Activated T-helper 1 cell treated with anti-CD3 and anti-CD28 coated beads, Interleukin-2, amount 50 U/mL, for 16 hours (primary cell): ENCODE measurements around the gene FBXO21.

Source experiments
- DNase-seq, 2 donors: peaks; one replicate each; pipeline ENCODE4 v3.0.0-alpha.2; 2020; ENCODE audit warnings: low read depth in 1 of 2, low spot score in 1 of 2

The FBXO21 gene

DNA sequence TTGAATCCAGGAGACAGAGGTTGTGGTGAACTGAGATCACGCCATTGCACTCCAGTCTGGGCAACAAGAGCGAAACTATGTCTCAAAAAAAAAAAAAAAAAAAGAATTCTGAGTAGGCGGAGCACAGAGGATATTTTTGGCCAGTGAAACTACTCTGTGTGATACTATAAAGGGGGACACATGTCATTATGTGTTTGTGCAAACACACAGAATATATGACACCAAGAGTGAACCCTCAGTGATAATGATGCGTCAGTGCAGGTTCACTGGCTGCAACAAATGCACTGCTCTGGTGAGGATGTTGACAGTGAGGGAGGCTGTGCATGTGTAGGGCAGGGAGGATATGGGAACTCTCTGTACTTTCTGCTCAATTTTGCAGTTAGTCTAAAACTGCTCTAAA lies 24.2 kb downstream of the FBXO21 start:
- no peak for DNase-seq

DNA sequence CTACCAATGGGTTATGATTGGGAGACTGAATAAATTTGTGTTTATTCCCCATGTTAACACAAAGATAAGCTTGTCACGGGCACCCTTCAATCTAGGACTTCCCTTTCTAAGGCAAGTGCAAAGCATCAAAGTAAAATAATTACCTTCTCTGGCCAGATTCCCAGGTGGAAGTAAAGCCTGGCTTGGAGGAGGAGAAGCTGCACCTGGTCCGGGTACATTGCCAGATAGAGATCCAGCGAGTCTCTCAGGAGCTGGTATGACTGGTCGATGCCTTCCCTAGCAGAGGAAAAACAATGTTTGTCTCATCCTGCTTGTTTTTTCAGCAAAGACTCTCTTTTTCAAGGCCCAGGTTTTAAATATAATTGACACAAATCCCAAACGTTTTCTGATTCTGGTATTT lies 24.9 kb downstream of the FBXO21 start:
- DNase-seq: no peak

DNA sequence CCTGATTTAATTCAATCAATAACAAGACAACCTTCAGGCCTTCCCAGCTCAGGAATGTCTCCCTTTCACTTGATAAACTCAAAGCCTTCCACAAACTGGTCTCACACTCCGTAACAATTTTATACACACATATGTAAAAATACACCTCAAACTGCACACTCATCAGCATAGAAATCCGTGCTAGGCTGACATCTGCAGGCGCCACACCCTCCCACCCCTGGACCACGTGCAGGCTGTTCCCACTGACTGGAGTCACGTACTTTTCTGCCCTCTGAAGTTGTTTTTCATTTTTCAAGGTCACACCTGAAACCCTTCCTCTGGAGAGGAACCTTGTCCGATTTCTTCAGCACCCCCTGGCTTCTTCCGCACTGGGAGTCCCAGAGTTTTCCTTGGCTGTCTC lies 27.6 kb downstream of the FBXO21 start:
- no peak for DNase-seq

DNA sequence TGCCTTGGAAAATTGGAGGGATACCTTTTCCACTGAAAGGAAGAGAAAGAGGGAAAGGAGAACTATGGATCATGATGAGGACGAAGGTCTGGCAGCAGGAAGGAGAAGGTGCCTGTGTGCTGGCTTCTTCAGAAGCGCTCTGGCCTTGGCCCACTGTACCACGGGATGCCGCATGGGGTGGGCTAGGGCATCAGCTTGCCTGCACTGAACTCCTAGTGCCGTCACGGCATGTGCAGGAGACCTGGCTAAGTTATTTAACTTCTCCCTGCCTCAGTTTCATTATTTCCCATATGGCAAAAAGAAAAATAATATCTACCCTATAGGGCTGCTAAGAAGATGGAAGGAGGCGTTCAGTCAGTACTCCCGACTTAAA lies 28.1 kb downstream of the FBXO21 start:
- no peak for DNase-seq

DNA sequence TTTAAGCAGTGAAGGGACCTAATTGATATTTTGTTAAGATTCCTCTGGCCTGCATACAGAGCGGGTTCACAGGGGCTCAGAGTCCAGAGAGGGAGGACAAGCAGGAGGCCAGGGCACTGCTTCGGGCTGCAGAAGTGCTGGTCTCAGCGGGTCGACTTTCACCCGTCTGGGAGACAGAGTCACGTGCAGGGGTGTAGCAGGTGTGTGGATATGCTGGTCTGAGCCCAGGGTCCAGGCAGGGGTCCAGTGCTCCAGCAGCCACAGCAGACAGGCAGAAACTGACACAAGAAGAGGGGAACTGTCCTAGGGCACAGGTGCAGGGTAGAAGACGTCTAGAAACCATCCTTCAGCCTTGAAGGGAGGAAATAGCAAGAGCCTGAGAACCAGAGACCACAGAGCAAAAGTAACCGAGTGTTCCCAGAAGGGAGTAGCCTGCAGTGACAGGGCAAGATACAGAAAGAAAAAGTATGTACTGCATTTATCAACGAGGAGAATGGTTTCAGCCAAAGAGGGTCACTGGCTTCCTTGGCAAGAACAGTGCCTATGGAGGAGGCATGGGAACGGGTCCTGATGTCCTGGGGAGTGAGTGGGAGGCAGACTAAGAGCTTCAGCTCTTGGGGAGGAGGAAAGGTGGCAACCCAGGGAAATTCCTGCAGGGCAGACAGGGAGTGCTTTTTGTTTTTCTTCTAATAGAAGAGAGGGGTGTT lies 28.7 kb downstream of the FBXO21 start:
- no peak for DNase-seq

DNA sequence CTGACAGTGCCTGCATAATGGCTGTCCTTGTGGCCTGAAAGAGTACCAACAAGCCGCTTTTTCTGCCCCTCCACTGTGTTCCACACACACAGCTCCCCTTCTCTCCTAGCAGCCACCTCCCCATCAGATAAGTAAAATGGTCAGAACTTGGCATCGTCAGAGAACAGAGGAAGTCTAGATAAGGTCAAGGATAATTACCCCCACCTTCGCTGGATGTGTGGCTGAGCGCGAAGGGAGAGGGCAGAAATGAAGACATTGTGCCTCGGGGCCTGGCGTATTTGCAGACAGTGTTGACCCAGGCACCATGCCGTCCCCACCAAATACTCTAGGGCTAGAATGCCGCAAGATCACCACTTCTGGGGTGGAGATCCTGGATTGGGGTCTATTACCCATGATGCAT lies 30.6 kb downstream of the FBXO21 start:
- DNase-seq: no peak

DNA sequence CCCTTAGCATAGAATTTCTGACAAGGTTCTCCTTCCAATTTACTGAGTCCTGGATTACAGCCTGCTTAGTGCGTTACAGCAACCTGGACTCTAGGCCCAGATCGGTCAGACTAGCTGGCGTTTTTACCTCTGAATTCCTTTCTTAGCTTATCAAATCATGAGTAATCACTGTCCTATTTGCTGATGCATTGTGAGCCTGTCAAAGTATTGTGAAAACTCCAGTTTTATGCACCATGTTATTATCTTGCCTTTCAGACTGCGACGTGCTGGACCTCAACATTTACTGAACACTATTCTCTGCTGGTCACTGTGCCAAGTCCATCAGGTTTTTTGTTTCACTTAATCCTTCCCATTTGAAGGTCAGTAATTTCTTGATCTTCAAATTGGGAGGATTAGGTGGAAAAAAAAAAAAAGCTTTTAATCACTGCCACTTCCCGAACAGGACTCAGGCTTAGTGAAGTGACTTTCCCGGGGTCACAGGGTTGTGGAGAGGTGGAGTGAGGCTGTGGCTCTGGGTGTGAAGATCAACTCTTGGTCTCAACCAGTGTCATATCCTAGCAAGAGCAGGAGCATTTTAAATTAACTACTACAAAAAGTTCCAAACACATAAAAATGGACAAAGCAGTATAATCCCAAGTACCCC lies 31.2 kb downstream of the FBXO21 start:
- no peak for DNase-seq

DNA sequence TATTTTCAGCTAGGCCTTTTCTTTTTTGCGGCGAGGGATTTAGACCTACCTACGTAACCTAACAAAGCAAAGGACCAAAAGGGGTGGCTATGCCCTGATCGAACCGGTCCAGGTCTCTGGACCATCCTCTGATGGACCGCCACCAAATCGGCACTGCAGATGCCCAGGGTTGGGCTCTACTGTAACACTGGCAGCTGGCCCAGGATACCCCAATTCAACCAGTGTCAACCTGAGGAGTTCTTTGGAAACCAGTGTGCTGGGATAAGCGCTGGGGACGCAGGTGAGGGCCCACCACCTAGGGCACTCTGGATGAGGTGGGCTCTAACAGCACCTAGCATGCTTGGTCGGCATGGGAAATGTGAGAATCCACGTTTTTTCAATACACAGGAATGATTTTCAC lies 32.2 kb downstream of the FBXO21 start:
- DNase-seq: no peak

DNA sequence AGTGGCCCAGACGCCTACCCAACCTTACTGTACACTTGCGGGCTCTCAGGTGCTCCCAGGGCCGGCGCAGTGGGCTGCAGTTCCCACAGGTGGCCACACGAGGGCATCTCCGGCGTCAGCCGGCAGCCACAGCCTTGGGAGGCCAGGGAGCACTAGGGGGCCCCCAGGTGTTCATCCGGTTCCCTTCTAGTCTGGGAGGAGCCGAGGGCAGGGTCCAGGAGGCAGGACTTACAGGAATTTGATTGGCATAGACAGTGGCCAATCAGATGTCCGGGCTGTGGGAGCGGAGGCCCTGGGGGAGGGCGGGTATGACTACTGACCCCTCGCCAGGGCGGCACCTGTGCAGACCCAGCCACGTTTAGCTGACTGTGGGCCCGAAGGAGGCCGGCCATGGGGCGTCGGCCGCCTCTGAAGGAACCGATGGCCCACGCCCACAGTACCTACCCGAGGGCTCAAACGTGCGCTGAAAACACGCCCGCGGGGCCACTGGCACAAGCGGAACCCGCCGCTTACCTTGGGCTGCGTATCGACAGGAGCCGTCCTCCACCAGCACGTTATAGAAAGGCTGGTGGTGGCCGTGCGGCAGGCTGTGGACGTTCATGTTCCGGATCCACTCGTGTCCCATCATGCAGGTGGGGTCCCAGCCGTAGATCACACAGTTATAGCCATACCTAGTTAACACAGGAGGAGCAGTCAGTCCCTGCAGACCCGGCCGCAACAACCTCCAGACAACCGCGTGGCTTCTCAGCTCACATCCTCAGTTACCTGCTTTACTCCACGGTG lies 34.8 kb downstream of the FBXO21 start:
- DNase-seq: peak; percentile 43 to 58

DNA sequence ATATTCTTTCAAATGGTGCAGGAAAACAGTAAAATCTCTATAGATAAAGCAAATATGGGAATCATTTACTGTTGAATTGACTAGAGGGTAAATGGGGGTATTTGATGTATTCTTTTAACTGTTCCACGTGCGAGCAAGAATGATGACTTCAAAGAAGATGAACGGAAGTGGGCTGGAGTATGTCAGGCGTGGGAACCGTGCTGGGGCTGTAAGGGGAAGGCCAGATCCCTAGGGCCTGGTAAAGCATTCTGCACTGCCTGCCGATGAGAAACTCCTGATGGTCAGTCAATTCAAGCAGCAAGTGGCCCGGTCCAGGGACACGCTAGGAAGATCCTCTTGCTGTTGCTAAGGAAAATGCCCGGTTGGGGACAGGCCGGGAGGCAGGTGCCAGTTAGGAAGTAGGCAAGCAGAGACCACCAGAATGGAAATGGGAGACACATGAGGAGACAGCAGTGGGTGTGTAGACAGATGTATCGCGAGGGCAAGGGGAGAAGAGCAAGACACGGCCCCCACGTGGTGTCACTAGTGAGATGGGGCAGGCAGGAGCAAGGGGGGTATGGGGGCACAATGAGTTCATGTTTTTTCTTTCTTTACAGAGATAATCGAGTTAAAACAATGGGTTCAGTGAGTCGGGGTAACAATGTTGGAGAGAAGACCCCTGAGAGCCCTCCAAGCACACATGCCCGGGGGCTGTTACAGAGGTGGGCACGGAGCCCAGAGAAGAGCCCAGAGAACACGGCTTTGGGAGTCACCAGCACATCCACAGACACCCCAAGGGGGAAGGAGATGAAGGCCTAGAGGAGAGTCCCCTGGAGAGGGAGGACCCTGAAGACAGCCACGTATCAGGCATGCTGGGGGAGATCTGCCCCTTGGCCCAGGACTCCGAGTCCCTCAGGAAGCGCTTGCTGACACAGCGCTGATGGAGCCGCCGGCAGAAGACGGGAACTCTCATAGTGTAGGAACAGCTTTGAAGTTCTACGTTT lies 37.2 kb downstream of the FBXO21 start:
- no peak for DNase-seq

DNA sequence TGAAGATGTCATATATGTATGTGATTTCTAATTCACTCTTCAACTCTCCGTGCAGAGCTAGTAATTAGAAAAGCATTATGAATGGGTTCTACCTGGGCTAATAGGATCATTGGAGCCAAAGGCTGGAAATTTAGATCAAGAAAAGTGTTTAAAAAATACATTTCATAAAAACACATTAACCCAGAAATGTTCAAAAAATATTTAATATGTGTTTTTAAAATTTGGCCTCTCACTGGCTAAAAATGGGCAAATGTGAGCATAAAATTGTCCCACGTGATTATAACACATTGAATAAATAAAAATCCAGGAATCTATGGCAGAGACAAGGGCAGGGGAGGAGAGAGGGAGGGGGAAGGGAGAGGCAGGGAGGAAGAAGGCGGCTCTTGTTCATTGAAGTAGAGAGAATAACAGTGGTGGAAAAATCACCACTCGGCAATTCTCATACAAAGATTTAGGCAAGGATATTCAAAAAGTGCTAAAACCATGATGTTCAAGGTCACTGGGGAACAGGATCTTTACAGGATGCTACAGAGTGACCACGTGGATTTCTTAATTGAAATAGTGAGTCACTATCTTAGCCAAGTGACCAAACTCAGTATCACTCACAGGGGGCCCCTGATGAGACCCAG lies 38.8 kb downstream of the FBXO21 start:
- no peak for DNase-seq

DNA sequence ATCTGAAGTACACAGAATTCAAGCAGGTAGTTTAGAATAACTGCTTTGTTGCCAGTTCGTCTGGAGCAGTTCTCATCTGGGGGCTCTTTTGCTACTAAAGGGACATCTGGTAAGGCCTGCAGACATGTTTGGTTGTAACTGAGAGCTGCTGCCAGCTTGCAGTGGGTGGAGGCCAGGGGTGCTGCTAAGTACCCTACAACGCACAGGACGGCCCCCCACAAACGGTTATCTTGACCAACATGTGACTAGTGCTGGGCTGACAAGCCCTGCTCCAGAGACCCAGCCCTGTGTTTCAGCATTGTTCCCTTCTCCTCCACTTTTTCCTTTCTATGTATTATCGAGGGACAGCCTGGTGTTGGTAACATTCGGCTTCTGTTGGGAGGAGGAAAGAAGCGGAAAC lies 40.8 kb downstream of the FBXO21 start:
- DNase-seq: no peak

DNA sequence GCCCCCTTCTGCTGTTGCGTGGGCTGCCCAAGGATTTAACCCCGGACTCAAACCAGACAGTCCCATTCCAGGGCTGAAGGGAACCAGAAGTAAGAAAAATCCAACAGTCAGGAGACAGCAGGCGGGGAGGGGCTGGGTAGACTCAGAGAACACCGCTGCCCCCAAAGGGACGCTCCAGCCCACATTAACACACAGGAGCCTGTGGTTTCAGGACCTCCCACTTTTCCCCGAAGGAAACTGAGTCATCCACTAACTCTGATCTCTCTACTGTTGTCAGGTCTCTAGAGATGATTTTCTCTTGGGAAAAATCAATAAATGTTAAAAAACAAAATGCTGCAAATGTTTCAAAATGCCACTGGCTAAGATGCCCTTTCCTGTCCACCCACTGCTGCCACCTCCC lies 41.6 kb downstream of the FBXO21 start:
- no peak for DNase-seq

DNA sequence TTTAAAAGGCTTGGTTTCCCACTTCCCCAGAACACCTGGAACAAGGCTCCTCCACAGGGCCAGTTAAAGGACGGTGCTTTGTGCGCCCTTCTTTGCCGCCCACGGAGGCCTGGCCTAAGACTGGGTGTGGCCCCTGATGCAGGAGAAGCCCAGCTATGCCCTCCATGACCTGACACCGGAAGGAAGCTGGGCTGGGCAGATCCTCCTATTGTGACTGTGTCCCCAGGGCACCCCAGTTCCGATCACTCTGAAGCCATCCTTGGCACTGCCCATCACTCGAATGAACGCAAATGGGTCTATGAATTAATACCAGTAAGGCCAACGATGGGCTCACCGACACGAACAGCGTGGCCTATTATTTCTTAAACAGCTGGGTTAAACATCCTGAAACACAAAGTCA lies 42.6 kb downstream of the FBXO21 start:
- no peak for DNase-seq

DNA sequence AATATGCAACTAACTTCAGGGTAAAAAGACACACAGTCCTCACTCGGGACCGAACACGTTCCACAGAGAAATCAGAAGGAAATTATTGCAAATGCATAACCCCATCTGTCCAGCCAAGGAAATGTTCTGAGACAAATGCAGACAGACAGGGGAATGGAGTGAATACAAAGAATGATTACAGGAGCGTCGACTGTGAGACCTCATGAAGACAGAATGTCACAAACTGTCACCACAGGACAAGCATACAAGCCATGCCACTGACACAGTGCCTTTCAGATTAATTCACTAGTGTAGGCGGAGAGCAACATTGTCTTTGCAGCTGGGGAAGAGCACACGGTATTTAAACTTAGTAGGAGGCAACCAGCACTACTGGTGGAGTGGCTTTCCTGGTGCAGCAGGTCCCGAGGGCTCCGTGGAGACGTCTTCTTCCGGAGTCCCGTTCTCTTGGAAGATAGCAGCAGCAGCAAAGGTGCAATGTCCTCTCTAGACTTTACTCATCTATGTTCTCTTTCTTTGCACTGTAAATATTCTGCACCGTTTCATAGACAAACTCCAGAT lies 44.6 kb downstream of the FBXO21 start:
- DNase-seq: no peak

DNA sequence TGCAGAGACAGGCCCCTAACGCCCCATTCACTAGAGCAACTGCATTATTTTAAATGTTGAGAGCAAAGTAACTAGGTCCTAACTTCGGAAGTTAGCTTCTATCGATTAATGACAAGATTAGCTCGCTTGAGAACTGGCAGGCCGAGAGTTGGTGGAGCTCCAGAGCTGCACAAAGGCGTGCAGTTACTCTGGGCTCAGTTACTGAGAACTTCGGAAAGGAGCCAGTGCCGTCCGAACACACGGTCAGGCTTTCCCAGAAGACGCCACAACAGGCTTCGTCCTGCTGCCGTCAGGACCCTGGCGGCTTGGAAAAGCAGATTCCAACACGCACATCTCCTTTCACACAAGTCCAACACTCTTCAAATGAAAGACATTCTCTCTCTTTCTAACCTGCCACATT lies 45.7 kb downstream of the FBXO21 start:
- DNase-seq: no peak

DNA sequence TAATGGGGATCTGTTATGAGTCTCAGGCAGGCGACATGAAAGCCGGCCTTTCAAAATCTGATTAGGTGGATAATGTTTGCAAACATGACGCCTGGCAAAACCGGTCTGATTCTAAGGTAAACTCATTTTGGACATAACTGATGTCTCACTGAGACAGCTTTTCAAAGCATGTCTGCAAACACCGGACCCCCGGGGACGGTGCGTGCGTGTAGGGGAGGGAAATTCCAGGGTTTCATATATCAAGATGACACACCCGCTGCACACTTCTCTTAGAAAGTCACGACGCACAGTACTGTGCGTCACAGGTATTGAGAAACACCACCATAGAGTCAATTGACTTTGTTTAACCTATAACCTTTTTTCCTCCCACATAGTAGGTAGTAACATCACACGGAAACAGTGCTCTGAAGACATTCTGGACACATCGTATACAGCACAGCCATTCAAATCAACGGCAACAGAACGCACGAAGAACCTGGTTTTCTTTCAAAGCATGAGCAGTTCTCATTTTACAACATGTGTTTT lies 47.2 kb downstream of the FBXO21 start:
- no peak for DNase-seq

DNA sequence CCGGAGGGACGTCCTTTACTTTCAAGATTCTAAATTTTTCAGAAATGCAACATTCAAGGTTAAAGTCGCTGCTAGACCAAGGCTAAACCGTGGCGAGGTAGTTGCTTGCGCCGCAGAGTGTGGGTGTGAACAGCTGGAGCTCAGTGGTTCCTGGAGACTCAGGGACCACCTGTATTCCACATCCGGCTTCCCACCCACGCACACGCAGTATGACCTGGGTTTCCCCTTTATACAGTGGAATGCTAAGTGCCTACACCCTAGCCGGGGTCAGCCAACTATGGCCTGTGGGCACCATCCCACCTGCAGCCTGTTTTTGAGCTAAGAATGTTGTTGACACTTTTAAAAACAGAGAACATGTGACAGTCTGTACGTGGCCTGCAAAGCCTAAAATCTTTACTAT lies 48.2 kb downstream of the FBXO21 start:
- DNase-seq: no peak

DNA sequence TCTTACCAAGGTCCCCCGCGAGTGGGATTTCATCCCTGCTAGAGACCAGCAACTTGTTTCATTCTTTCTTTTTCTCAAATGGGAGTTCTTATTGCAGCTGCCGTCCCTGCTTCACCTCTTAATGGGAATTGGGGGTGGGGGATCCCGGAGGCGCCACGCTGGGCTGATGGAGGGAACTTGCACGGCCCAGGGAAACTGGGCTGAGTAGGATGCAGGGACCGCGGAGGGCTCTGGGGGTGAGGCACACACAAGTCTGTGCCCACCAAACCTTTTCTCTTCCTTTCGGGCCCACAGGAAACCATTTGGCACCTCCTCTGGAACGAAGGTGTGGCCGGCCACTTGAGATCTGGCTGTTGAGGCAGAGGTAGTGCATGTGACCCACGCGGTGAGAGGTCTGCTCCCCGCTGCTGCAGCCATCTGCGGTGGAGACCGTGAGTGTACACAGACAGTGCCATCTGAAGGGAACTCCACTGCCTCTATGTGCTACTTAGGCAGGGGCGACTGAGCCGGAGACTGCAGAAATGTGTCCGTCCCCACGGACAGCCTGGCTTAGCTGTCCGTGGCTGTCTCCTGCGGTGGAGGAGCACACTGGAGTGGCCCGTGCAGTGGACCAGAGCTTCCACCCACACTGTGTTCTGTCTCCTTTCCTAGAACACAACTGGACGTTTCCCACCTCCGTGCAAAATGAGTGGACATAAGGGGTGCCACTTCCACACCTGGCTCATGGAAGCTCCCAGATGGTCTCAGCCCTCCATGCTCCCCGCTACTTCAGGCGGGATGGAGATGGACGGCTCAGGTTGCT lies 49.0 kb downstream of the FBXO21 start:
- no peak for DNase-seq
